ENCODE measurements around the gene CTNNBIP1. TPM values are rescaled to one million over a fixed set of nuclear protein-coding genes. Genes with fewer than 3 reads are reported as not detected.
"Not testable (repeated sequence)": the region's sequence is repeated elsewhere in the genome, so short reads cannot be mapped to it uniquely, and the experiment has no call there.

Gene CTNNBIP1, protein sequence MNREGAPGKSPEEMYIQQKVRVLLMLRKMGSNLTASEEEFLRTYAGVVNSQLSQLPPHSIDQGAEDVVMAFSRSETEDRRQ
- total RNA-seq = 10 to 100 TPM; 25.7 to 30.9 TPM
- long read RNA-seq, partial matches to known transcripts = 1 of 16 reads
- long read RNA-seq, other reads (novel, unspliced or antisense) = 11 of 16 reads

DNA sequence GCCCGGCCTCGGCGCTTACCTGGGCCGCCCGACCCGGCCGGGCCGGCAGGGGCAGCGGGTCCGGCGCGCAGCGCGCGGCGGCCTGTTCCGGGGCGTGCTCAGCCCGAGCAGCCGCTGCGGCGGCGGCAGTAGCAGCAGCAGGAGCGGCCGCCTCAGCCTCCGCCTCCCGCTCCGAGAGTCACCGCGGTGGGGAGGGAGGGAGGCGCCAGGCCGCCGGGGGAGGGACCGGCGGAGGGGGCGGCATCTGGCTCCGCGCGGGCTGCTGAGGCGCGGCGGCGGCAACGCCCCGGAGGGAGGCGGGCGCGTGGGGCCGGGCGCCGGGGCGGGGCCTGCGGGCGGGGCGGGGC lies at the start of gene CTNNBIP1:
Gene CTNNBIP1 (minus strand): TSS at position 194 of the 347 bp plus-strand sequence. CDS start 38,205 bp downstream, outside the sequence.
- DNase-seq (no peak), ATAC-seq (no peak)
- intact Hi-C loops (cut with DNase I, micrococcal nuclease) = no loop called here

DNA sequence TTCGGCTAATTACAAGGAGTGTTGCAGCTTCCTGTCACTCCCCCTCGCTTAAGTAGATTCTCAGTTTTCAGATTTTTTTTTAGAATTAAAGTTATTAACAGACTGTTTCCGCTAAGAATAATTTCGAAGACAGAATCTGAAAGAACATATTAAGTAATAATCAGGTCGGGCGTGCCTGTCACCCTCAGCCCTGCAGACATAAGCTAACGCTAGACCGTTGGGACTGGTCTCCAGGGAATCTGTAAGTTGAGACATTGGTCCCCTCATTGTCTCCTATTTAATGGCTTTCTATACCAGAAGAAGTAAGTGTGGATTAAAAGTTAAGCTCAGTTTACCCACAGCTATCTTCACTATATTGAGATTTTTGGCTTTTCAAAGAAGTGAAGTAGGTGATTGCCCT lies 47.7 kb upstream of the CTNNBIP1 start:
- ATAC-seq (no peak), DNase-seq (no peak)
- intact Hi-C loops (cut with DNase I, micrococcal nuclease) = loop anchor here in 1 of 2 donors (10.0 kb wide), 1 partner anchor 67 kb away; no protein-coding TSS in a partner anchor

DNA sequence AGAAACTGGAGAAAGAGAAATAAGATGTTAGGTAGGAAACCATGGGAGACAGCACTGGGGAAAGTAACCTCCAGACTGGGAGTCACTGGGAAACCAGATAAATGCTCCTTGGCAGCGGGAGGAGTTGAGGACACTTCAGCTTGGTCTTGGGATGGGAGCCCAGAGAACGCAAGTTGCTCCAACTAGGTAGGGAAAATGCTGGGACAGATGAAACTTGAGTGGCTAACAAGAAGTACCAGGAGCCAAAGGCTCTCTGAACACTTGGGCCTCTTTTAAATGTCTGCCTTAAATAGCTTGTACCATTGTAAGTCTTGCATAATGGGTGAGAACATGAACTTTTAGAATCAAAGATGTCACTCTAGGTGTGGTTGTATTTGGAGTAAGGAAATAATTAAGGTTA lies 36.2 kb upstream of the CTNNBIP1 start:
- intact Hi-C loops (cut with DNase I, micrococcal nuclease) = no loop called here
- DNase-seq (no peak), ATAC-seq (no peak)

DNA sequence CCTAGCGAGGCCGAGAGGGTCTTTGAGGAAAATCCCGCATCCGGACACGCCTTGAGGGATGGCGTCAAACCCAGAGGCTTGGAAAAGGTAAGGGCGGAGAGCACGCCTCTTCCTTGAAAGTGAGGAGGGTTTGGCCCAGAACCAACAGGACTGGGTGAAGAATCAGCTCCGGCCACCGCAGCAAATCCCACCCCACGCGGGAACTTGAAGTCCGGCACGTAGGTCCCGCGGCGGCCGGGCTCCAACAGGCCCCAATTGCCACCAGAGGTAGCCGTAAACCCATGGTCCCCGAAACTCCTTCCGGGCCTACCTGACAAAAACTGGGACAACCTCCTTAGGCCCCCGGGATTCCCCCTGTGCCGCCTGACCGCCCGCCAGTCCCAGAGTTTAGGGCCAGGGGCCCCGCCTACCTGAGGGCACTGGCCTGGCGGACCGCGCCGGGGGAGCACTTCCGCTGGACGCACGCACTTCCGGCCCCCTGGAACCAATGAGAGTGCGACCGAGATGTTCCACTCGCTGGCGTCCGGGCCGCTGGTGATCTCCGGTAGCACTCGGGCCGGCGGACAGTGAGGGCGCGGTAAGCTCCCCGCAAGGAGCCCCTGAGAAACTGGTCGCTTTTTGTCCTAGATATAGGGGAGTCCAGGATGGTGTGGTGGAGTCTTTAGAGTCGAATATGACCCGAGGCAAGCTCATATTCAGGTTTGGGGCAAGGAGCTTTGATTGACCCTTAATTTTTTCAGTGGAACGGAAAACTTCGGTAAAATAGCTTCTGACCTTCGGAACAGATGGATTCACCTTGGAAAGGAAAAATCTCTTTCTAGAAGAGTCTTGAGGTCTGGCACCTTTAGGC lies 33.1 kb upstream of the CTNNBIP1 start, which contains the start of the genes LZIC and NMNAT1:
Gene LZIC (minus strand): TSS at position 453 of the 850 bp plus-strand sequence. CDS start 6,772 bp downstream, outside the sequence.
Gene NMNAT1 (plus strand): TSS at position 537 of the 850 bp plus-strand sequence. CDS start 28,599 bp downstream, outside the sequence.
- intact Hi-C loops (cut with DNase I, micrococcal nuclease) = loop anchor here in 1 of 2 donors (5.0 kb wide), 1 partner anchor 66 kb away; no protein-coding TSS in a partner anchor
- DNase-seq = peak; percentile 92 to 95
- peak; percentile 96 for ATAC-seq

DNA sequence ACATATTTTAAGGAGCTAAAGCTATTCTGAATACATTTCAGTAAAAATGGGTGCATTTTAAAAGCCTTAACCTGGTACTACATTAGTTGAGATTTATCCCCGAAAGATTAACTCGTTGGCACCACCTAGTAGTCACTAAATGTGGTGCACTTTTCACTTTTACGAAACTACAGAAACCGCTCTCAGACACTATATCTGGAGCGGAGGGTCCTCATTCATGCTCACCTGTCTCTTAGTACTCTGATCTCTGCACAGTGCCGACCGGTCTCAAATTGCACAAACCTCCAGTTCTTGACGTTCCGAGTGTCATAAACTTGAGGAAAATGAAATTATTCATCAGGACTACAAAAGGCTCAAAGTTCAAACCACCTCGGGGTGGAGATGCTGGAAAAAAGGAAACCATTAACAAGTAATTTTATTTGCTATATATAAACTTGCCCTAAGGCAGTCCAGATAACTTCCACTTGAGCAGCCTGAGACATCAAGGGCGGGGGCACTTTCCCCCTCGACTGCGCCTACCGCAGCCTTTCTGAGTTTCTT lies 32.4 kb upstream of the CTNNBIP1 start:
- intact Hi-C loops (cut with DNase I, micrococcal nuclease) = loop anchor here in 1 of 2 donors (5.0 kb wide), 1 partner anchor 65 kb away; no protein-coding TSS in a partner anchor
- DNase-seq (peak in 1 of 2 donors; percentile 41), ATAC-seq (peak; percentile 65)

DNA sequence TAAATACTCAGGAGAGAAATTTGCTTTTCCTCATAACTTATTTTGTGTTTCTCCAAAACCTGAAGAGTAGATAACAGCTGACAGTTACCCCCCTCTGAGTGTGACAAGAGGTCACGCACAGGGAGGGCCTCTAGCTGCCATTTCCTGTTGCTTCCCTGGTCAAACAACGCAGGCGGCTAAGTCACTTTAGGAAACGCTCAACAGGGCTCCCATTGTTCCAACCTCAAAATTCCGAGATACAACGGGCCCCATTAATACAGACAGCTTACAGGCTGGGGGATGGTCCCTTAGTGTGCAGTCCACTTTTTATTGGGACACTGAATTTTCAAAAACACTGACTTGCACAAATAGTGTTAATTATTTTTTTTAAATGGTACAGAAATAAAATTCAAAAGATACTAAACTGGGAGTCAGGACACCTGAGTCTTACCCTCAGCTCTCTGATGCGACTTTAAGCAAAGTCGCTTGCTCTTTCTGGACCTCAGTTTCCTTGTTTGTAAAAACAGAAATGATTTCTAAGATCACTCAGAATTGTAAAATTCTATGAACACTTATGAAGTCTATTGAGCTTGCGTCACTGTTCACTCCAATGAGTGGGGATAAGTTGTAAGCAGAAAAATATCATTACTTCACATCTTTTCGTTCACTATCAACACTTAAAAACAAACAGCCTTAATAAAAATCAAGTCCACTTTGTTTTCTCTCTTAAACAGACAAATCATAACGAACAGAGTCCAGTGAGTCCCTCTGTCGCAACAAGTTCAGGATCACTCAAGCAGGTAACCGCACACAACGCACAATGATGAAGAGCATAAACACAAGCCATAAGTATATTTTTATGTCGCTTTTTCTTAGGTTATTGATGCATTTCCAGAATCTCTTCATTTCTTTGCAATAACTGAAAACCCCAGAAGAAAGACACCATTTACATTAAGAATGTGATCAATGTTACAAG lies 19.6 kb upstream of the CTNNBIP1 start:
- DNase-seq (no peak), ATAC-seq (no peak)
- intact Hi-C loops (cut with DNase I, micrococcal nuclease) = no loop called here

DNA sequence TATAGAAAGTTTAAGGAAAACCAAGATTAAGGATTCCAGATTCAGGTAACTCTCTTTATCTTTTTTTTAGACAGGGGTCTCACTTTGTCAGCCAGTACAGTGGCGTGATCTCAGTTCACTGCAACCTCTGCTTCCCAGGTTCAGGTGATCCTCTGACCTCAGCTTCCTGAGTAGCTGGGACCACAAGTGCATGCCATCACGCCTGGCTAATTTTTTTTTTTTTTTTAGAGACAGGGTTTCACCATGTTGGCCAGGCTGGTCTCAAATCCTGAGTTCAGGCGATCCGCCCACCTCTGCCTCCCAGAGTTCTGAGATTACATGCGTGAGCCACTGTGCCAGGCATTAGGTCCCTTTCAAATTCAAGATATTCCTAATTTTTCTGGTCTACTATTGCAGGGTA lies 17.2 kb upstream of the CTNNBIP1 start:
- no peak for ATAC-seq
- DNase-seq = no peak
- intact Hi-C loops (cut with DNase I, micrococcal nuclease) = no loop called here

DNA sequence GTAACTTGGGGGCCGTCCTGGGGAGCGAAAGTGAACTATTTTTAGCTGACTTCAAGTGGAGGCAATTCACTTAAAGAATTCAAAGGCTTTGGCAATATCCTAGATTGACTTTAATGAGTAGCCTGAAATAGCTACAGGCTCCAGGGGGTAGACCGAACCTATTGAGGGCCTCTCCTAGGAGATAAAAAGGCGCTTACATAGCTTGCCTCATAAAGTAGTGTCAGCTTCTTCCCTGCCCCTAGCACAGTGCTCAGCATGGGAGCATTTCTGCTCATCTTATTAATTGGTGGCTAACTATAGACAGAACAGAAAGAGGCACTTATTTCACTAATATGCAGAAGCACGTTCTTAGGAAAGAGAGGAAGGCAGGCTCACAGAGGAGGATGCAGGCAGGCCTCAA lies 12.3 kb upstream of the CTNNBIP1 start:
- DNase-seq = no peak
- intact Hi-C loops (cut with DNase I, micrococcal nuclease) = no loop called here
- no peak for ATAC-seq

DNA sequence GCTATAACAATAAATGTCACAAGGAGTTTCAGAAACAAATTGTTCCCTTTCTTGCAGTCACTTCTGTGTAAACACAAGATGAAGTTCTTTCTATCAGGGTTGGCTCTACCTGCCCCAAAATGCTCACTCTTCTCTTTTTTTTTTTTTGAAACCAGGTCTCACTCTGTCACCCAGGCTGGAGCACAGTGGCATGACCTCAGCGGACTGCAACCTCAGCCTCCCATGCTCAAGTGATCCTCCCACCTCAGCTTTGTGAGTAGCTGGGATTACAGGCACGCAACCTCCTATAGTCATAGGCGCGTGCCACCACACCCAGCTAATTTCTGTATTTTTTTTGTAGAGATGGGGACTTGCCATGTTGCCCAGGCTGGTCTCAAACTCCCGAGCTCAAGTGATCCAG lies 10.5 kb upstream of the CTNNBIP1 start:
- intact Hi-C loops (cut with DNase I, micrococcal nuclease) = no loop called here
- ATAC-seq = no peak
- no peak for DNase-seq

DNA sequence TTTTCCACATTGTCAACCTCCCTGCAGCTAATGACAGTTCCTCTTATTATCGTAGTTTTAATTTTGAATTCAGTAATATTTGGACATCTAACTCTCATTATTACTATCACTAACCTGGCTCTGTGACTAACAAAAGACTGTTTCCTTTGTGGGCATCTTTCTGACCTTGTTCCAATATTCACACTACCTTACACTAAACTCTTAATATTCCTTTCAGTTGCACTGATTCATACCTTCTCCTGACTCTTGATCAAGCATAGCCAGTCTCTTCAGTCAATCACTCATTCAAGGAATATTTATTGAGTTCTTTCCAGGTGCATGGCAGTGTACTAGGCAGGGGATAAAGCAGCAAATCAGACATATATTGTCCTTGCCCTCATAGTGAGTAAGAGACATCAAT lies 7.8 kb upstream of the CTNNBIP1 start:
- ATAC-seq (no peak), DNase-seq (no peak)
- intact Hi-C loops (cut with DNase I, micrococcal nuclease) = no loop called here

DNA sequence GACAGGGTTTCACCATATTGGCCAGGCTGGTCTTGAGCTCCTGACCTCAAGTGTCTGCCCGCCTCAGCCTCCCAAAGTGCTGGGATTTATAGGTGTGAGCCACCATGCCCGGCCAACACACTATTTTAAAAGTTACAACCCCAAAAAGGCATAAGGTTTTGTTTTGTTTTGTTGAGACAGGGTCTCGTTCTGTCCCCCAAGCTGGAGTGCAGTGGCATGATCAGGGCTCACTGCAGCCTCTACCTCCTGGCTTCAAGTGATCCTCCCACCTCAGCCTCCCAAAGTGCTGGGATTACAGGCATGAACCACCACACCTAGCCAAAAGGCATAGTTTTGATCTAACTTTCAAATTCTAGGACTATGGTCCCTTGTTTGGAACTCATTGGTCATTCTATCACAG lies 7.4 kb upstream of the CTNNBIP1 start:
- DNase-seq; ATAC-seq; intact Hi-C loops (cut with DNase I, micrococcal nuclease): not testable (repeated sequence)

DNA sequence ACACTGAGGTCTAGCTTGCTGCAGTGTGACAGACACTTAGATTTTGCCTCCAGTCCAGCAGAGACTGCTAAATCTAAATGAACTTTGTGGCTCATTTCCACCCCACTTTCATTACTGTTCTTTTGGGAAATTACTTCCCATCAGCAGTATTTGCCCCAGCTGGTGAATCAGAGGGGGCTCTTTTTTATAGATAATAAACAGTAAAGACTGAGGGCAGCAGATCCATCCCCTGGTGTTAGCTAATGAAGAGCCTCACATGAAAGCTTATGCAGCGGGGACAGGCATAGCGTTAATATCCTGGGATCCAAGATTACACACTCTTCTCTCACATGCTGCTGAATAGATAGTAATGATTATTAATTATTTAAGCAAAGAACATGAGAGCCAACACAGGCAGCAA lies 6.4 kb upstream of the CTNNBIP1 start:
- intact Hi-C loops (cut with DNase I, micrococcal nuclease) = no loop called here
- ATAC-seq (no peak), DNase-seq (no peak)

DNA sequence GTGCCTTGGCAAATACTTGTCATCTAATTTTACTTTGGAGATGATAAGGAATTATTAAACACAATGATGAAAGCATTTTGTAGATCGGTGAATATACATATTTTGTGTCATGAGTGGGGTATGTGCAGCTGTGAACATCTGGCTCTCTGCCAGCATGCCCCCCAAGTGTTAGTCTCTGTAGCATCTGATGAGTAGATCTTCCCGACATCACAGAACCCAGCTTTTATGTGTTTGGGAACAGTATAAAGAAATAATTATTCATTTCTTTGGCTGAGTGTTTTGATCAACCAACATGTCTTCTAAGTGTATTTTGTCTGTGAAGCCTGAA lies 4.5 kb upstream of the CTNNBIP1 start:
- intact Hi-C loops (cut with DNase I, micrococcal nuclease) = no loop called here
- DNase-seq (no peak), ATAC-seq (no peak)

DNA sequence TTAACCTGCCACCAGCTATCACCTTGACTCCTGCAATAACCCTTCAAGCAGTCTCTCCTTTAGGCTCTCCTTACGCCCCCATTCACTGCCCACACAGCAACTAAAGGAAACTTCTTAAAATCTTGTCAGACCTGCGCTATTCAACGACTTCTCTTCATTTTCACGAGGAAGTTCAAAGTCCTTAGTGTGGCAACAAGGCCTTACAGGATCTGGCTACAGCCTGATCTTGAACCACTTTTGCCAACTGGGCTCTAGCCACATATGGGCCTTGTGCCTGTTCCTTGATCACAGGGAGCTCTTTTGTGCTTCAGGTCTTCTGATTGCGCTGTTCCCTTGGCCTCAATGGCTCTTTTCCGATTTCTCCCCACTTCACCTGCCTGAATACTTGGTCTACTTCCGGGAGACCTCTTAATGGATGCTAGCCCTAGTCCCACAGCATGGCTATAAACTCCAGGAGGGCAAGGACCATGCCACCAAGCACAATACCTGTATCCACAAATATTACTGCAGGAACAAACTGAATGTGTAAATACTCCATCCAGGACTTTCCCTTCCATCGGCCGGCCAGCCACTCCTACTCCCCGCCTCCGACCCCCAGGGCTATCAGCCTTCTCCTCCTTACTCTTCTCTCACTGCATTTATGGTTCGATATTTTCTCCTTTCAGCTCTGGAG lies 2.3 kb upstream of the CTNNBIP1 start:
- intact Hi-C loops (cut with DNase I, micrococcal nuclease) = no loop called here
- DNase-seq (peak in 1 of 2 donors; percentile 34), ATAC-seq (no peak)

DNA sequence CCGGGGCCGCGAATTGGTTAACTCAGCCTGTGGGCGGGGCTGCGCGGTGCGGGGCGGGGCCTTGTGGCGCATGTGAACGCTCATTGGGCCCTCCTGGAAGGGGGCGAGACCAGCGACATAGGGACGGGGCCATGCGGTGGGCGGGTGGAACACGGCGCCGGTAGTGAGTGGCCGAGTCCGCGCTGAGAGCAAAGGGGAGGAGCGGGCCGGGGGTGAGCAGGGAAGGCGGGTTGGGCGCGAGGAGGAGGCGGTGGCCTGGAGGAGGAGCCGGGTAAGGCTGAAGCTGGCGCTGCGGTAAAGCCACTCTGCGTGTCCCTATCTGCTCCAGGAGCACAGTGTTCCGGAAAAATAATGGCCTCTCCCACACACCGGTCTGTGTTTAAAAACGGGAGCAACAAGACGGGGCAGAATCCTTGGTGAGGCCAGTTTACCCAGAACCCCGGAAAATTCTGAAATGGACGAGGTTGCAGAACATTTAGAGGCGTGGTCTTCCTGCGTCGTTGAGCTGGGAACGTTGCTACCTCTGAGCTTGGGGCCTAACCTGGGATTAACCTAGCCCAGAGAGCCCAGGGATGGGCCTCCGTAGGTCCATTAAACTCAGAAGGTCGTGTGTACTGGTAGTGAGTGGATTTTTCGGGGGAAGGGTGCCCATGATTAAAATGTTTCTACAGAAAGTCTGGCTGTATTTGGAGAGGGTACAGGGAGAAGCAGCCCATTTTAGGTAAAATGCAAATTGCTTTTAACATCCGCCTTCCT lies 532 bp upstream of the CTNNBIP1 start:
- intact Hi-C loops (cut with DNase I, micrococcal nuclease) = no loop called here
- ATAC-seq = peak; percentile 88
- DNase-seq = peak; percentile 100

DNA sequence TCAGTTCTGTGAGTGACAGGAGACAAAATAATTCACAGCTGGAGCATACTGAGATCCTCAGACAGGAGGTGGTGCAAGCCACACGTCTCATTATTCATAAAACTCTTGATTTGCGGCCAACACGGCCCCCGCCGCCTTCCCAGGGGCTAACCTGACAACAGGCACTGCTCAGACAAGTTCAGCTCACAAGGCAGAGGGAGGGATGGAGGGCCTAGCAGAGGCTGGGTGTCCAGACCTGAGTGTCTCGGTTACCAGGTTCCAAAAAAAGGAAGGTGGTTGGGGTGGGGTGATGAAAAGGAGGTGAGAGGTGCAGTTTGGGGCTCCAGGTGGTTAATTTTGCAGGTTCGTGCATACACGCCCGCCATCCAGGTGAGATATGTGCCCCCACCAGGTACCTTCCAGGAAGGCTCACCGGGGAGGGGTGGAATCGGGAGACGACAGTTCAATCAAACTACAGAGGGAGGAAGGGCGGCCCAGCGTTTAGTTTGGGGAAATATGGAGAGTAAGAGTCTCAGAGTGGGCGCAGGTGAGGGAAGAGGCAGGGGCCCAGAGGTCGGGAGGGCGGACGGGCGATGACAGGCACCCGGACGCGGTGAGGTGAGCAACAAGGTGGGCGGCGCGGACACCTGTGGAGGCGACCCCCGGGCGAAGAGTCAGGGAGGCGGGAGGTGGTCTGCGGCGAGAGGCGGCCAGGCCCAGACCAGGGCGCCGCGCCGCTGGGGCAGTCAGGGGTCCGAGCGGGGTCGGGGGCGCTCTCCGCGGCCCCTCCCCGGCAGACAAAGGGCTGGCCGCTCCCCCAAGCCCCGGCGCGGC lies 629 bp downstream of the CTNNBIP1 start:
- ATAC-seq (no peak), DNase-seq (peak; percentile 44 to 61)
- intact Hi-C loops (cut with DNase I, micrococcal nuclease) = no loop called here

DNA sequence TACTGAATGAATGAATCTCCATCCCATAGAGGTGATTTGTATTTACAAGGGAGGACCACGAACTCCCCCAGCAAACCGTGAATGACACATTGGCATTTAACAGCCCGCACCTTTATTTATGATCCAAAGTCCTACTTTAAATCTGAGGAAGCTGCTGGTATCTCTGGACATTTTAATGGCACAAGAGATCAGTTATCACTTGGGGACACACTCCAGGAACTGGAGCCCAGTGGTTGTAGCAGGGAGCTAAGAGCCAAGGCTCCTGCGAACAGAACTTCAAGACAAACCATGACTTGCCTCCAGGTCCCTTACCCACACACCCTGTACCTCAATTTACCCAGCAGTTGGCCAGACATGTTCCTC lies 1.2 kb downstream of the CTNNBIP1 start:
- intact Hi-C loops (cut with DNase I, micrococcal nuclease) = no loop called here
- no peak for DNase-seq
- no peak for ATAC-seq
